ENCODE measurements around the gene MYCBPAP.

MYCBPAP gene

GRCh38 chr17:50519141-50519834 lies 11.0 kb downstream of the MYCBPAP start:
- no peak for FAIRE-seq

DNA sequence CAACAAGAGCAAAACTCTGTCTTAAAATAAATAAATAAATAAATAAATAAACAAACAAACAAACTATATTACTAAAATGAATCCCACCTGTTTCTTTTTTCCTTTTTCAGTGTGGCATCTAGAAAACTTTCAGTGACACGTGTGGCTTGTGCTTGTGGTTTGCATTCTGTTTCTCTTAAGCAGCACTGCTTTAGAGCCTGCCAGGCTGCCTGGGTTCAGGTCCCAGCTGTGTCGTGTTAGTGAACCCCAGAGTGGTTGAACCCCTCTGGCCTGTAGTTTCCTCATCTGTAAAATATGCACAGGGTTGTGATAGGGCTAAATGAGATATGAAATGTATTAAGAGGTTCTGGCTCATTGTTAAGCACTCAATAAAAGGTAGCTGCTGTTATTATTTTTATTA lies 12.2 kb downstream of the MYCBPAP start:
- no peak for FAIRE-seq

- FAIRE-seq: no peak
These were observed 13.3 kb downstream of the MYCBPAP start for GRCh38 chr17:50521514-50521913.

GRCh38 chr17:50522766-50523165 lies 14.5 kb downstream of the MYCBPAP start:
- FAIRE-seq: no peak

- FAIRE-seq: no peak
These were observed 15.0 kb downstream of the MYCBPAP start for GRCh38 chr17:50523208-50523607.

GRCh38 chr17:50524838-50525237 lies 16.6 kb downstream of the MYCBPAP start:
- no peak for FAIRE-seq

DNA sequence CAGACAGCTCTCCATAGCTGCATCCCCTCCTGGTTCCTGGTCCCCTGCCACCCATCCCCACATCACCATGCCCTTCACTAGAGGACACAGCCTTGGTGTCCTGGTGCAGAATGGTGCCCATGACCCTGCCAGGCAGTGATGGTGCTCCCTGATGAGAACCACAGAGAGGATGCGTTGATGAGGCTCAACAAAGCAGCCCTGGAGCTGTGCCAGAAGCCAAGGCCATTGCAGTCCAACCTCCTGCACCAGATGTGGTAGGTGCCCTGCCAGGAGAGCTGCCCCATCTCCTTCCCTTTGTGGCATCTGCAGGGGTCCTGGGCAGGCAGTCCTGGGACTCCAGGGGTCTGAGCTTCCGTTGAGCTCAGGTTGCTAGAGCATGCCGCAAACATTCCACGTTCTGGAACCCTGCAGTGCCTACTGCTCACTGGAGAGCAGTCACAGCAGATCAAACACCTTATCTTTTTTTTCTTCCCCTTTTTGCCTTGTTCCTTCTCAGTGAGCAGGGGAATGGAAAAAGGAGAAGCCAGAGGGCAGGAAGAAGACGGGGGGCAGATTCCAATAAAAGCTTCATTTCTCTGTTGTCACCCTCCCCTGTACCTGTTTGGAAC lies 19.0 kb downstream of the MYCBPAP start:
- FAIRE-seq: no peak

DNA sequence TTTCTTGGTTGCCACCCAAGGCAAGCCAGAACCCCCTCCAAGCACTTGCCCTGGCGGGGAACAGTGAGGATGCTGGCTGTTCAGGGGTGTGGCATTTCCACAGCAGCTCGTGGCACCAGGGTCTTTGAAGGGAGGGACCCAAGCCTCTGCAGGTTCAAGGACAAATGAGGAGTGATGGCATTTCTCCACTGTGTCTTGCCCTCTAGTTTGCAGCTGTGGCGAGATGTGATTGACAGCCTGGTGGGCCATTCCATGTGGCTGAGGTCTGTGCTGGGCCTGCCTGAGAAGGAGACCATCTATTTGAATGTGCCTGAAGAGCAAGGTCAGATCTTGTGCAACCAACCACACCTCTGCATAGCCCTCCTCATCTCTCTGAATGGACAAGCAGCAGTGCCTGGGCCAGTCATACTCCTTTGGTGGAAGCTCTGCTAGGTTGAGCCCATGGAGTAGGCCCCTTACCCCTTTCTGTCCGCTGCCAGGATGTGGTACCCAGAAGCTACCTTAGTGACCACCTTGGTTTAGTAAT lies 19.8 kb downstream of the MYCBPAP start:
- FAIRE-seq: no peak

DNA sequence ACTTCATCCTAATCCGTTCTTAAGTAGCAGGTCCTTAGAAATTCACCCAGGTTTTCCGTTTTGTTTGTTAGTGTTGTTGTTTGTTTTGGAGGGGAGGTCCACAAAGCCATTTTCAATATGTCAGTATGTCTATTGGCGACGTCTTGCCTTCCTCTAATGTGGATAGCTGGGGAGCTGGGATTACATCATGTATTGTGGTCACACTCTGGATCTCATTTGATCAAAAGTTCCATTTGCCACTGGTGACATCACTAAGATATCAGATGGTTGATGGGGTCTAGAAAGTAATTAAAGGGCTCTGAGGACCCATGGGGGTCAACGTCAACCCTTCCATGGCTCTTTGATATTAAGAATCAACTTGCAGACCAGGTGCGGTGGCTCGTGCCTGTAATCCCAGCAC lies 21.6 kb downstream of the MYCBPAP start:
- no peak for FAIRE-seq

DNA sequence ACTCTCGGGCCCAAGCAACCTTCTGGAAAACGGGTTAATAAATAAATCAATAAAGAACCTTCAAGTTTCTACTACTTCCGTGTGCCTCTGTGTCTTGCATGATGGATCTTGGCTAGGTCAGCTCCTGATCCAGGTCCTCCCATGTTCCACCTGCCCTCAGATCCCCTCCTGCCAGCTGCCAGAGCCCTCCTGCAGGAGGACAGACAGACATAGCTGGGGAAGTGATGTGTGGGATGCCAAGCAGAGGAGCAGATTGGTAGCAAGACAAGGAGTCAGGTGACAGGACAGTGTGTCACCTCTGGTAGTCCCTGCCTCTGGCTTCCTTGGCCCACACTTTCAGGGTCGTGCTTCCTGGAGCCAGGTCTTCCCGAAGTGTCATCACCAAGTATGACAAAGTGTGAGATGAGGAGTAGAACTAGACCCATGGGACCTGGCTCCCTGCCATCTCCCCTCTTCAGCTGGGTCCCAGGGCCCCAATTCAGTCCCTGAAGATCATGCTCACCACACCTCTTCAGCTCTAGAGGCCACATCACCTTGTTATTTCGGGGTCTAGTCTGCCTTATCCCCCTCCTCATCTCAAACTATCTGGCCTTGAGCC lies 23.3 kb downstream of the MYCBPAP start:
- FAIRE-seq: no peak

- no peak for FAIRE-seq
These were observed 24.3 kb downstream of the MYCBPAP start, which contains the start of gene EPN3 for GRCh38 chr17:50532452-50533024. TSS of gene EPN3 (plus strand) at chr17:50532735. CDS start at chr17:50536557, 3,822 bp downstream.

DNA sequence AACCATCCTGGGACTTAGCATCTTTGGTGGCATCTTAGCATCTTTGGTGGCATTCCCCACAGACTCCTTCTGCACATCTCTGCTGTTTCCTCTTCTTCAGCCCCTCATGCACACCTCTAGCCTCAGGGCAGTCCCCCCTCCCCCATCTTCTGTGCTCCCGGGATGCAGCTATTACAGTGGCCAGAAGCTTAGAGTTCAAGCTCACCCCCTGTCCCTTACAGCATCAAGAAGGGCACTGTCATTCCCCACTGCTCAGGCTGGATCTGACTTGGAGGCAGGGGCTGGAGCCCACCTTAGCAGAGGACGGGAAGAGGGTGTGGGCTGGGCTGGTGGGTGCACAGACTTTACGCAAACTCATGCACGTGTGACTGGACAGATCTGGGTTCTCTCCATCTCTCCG lies 24.9 kb downstream of the MYCBPAP start:
- no peak for FAIRE-seq

DNA sequence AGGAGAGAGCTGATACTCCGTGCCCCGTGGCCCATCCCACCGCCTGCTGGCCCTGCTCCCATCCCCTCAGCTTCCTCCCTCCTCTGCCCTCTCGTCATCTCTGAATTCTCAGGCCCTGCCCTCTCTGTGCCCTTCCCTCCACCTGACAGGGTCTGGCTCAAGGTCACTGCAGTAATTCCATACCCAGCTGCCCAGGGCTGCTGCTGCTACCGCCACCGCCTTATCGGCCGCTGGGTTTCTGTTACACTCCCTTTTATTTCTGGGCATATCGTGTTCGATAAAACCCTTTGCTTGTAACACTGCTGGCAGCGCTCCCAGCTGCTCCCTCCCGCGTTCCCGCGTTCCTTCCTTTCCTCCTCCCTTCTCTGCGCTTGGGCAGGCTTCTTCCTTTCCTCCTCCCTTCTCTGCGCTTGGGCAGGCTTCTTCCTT lies 25.5 kb downstream of the MYCBPAP start:
- no peak for FAIRE-seq

- FAIRE-seq: no peak
These were observed 26.2 kb downstream of the MYCBPAP start for GRCh38 chr17:50534222-50534978.

DNA sequence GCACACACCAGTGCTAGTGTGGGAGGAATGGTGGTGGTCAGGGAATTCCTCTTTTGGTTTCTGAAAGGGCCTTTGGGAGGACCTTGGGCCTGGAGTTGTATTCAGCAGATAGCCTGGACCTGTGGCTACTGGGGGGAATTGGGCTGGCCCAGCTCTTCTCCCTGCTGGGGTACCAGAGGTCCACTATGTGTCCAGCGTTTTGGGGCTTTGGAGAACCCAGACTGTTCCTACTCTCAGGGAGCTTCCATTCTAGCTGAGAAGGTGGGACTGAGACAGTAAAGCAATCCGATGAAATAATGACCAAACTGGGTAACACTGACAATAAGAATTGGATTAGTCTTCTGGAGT lies 26.7 kb downstream of the MYCBPAP start:
- FAIRE-seq: no peak

DNA sequence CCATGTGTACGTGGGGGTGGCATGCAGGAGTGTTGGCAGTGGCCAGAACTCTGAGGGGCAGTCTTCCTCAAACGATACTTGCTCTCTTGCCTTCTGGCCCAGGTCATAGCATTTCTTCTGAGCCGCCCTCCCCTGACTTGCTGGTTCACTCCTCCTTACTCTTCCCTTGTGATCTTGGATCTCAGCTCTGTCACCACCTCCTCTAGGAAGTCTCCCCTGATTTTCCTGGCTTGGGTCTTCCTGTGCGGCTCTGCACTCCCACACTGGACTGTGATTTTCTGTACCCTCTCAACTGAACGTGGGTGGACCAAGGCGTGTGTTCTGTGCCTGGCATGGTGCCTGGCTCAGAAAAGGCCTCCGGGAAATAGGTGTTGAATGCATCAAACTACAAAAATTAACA lies 27.2 kb downstream of the MYCBPAP start:
- no peak for FAIRE-seq

- FAIRE-seq: no peak
These were observed 28.7 kb downstream of the MYCBPAP start for GRCh38 chr17:50536683-50537646.

GRCh38 chr17:50537721-50538548 lies 29.7 kb downstream of the MYCBPAP start:
- no peak for FAIRE-seq

GRCh38 chr17:50538549-50539410 lies 30.5 kb downstream of the MYCBPAP start:
- no peak for FAIRE-seq

Measured in colon (tissue), 2 donors.